ENCODE results near the gene FAM3C.
"Not testable (repeated sequence)": the region's sequence is repeated elsewhere in the genome, so short reads cannot be mapped to it uniquely, and the experiment has no call there.

Gene FAM3C

DNA sequence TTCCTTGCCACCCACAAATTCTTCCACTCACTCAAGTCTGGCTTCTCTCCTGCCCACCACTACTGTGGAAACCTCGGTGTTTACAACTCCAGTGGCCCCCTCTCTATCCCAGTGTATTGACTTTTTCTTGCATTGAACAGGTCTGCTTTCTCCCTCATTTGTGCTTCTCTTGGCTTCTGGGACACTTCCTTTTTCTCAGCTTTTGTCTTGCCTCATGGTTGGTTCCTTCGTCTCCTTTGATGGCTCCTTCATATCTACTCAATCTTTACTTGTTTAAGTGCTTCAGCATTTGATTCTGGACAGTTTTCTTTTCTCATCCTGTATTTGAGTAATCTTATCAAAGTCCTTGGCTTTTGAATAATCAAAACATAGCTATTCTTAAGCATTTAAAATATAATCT, 35.9 kb upstream of the FAM3C start:
- TF ChIP-seq POLR2AphosphoS5 (IDR thresholded peaks at IDR 0.05; ENCODE audit: low read depth, low read length), result no peak
- TF ChIP-seq SPI1 (IDR thresholded peaks at IDR 0.05; ENCODE audit: low read depth, low read length), result 0 out of 2 replicates have a peak, but pooled peaks have one; percentile 16
- DNase-seq (ENCODE audit: insufficient read length, low spot score) (no peak), FAIRE-seq (peak; percentile 31)

DNA sequence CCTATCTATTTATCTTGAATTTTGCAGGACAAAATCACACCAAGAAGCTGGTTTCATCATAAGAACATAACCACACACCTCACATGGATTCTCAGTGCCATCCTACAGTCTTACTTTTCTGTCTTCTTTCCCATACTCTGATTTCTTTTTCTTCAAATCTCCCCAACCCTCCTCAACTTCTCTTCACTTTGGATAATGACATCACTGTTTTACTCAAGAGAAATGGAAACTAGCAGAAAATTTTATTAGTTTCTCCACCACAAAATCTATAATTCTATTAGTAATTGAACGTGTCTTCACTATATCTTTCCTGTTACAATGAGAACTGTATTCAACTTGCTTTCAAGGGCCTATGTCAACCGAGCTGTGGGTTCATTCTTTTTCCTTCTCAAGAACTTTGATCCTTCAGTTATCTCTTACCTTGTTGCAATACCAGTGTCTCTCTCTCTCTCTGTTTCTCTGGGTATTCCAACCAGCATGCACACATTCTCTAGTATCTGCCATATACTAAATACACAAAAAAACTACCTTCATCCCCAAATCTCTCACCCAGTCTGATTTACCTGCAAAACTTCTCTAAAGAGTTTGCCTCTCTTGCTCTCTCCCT, 35.4 kb upstream of the FAM3C start:
- DNase-seq (ENCODE audit: insufficient read length, low spot score) (no peak), FAIRE-seq (no peak)
- TF ChIP-seq POLR2A (IDR thresholded peaks at IDR 0.05; ENCODE audit: low read depth, low read length), result no peak
- TF ChIP-seq PAX5 (IDR thresholded peaks at IDR 0.05; ENCODE audit: insufficient read depth, low read length, severe bottlenecking), result no peak
- no peak for TF ChIP-seq TAF1 (IDR thresholded peaks at IDR 0.05; ENCODE audit: low read depth, low read length)
- TF ChIP-seq POU2F2 (IDR thresholded peaks at IDR 0.05; ENCODE audit: low read depth, low read length), result no peak
- no peak for TF ChIP-seq SPI1 (IDR thresholded peaks at IDR 0.05; ENCODE audit: low read depth, low read length)
- no peak for TF ChIP-seq POLR2AphosphoS5 (IDR thresholded peaks at IDR 0.05; ENCODE audit: low read depth, low read length)

DNA sequence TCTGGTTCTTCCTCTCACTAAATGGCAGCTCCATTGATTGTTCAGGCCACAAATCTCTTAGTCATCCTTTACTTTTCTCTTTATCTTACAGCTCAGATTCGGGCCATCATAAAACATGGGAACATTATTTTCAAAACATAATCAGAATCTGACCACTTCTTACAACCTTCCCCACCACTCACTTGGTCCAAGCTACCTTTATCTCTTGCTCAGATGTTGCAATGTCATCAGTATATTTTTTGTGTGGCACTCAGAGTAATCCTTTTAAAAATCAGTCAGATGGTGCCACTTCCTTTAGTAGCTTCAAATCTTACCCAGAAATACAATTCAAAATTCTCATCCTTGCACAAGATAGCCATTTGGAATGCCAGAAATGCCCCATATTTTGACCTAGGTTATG, 34.5 kb upstream of the FAM3C start:
- TF ChIP-seq POLR2AphosphoS5 (IDR thresholded peaks at IDR 0.05; ENCODE audit: low read depth, low read length) (no peak), PAX5 (IDR thresholded peaks at IDR 0.05; ENCODE audit: insufficient read depth, low read length, severe bottlenecking) (no peak), SPI1 (IDR thresholded peaks at IDR 0.05; ENCODE audit: low read depth, low read length) (no peak), POU2F2 (IDR thresholded peaks at IDR 0.05; ENCODE audit: low read depth, low read length) (no peak), POLR2A (IDR thresholded peaks at IDR 0.05; ENCODE audit: low read depth, low read length) (no peak), TAF1 (IDR thresholded peaks at IDR 0.05; ENCODE audit: low read depth, low read length) (no peak)
- DNase-seq (ENCODE audit: insufficient read length, low spot score), result no peak
- no peak for FAIRE-seq

DNA sequence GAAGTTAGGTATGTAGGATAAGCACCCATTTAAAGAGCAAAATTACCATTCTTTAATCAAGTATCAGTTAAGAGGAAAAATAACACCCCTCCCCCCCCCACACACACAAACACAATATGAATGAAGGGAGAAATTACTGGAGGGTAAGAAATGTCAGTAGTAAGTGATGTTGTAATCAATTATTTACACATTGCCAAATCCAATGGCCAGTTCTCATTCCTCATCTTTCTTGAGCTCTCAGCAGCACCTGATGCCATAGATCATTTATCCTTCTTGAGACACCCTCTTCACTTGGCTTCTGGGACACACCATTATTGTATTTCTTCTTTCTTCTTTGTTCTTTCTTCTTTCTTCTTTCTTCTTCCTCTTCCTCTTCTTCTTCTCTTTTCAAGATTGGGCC, 33.7 kb upstream of the FAM3C start:
- TF ChIP-seq TAF1 (IDR thresholded peaks at IDR 0.05; ENCODE audit: low read depth, low read length) (no peak), SPI1 (IDR thresholded peaks at IDR 0.05; ENCODE audit: low read depth, low read length) (no peak), POLR2A (IDR thresholded peaks at IDR 0.05; ENCODE audit: low read depth, low read length) (no peak), POLR2AphosphoS5 (IDR thresholded peaks at IDR 0.05; ENCODE audit: low read depth, low read length) (no peak), POU2F2 (IDR thresholded peaks at IDR 0.05; ENCODE audit: low read depth, low read length) (no peak), PAX5 (IDR thresholded peaks at IDR 0.05; ENCODE audit: insufficient read depth, low read length, severe bottlenecking) (no peak)
- no peak for FAIRE-seq
- DNase-seq (ENCODE audit: insufficient read length, low spot score), result no peak

DNA sequence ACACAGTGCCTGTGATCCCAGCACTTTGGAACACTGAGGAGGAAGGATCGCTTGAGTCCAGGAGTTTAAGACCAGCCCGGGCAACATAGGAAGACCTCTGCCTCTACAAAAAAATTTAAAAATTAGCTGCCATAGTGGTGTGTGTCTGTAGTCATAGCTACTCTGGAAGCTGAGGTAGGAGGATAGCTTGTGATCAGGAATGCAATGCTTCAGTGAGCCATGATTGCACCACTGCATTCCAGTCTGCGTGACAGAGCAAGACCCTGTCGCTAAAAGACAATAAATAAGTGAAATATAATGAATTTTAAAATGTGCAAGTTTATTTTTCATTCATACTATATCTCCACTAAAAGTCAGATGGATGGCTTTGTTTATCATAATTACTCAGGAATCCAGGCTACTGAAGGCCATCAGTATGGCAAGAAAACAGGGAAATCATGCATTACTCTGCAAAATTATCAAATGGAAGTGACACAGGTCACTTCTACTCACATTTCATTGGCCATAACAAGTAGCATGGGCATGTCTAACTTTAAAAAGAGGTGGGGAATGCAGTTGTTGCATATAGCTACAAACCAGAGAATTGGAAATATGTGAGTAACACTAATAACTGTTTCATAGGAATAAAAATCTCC, 32.9 kb upstream of the FAM3C start:
- FAIRE-seq, result no peak
- TF ChIP-seq POLR2A (IDR thresholded peaks at IDR 0.05; ENCODE audit: low read depth, low read length) (no peak), PAX5 (IDR thresholded peaks at IDR 0.05; ENCODE audit: insufficient read depth, low read length, severe bottlenecking) (no peak), POU2F2 (IDR thresholded peaks at IDR 0.05; ENCODE audit: low read depth, low read length) (no peak), SPI1 (IDR thresholded peaks at IDR 0.05; ENCODE audit: low read depth, low read length) (no peak), TAF1 (IDR thresholded peaks at IDR 0.05; ENCODE audit: low read depth, low read length) (no peak), POLR2AphosphoS5 (IDR thresholded peaks at IDR 0.05; ENCODE audit: low read depth, low read length) (no peak)
- no peak for DNase-seq (ENCODE audit: insufficient read length, low spot score)

DNA sequence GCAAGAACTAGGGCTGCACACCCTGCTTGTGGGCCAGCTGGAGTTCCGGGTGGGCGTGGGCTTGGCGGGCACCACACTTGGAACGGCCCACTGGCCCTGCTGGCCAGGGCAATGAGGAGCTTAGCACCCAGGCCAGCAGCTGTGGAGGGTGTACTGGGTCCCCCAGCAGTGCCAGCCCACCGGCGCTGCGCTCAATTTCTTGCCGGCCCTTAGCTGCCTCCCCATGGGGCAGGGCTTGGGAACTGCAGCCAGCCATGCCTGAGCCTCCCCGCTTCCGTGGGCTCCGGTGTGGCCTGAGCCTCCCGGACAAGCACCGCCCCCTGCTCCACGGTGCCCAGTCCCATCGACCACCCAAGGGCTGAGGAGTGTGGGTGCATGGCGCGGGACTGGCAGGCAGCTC, 25.6 kb upstream of the FAM3C start:
- FAIRE-seq, result not testable (repeated sequence)

DNA sequence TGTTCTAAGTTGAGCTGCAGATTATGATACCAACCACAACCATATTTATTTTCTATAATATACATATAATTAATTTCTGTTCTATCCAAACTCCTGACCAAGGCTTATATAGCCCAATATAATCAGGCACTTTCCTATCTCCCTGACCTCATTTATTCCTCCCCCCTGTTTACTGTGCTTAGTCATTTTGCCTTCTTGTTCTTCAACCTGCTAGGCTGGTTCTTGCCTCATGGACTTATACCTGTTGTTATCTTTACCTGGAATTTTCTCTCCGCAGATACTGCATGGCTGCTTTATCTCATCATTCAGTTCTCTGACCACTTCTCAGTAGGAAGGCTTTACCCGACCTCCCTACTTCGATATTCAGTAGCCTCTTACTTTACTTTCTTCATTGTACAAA, 24.9 kb upstream of the FAM3C start:
- no peak for FAIRE-seq

More for the DNA sequence above, 25.6 kb upstream of the FAM3C start:
- not testable (repeated sequence) for DNase-seq (ENCODE audit: insufficient read length, low spot score)

DNA sequence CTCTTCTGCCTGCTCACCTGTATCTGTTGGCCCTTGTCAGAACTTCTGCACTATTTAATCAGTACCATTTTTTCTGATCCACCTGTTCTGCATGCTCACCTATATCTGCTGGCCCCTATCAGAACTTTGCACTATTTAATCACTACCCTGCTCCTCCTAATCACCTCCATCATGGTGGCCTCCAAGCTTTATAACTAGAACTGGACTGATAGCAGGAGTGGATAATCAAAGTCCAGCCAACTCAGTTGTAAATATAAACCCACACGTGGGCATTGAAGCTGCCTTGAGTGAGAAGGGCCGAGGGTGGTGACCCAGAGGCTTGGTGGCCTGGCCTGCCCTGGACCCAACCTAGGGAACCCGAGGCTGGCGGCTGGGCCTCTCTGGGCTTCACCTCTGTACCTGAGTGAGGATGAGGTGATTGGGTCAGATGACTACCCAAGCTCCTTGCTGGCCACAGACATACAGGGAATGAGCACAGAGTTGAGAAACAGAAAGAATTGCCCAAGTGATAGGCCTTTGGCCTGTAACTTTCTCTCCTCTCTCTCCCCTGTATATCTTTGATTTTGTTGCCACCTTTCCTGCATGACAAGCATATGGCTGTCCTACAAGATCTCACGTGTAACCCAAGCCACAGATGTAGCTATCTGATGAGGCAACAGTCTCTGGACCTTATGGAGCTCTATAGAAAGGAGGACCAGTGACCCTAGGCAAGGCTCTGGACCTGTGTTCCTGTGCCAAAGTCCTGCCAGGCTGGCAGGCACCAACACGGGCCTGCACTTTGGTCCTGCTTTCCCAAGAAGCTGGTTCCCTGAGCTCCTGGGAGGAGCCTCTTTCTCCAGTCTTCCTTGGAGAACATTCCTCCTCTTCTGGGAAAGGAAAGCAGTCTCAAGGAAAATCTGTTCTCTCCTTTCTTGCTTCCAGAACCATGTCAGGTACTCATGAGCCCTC, 23.4 kb upstream of the FAM3C start:
- FAIRE-seq, result no peak
- TF ChIP-seq POU2F2 (IDR thresholded peaks at IDR 0.05; ENCODE audit: low read depth, low read length) (no peak), PAX5 (IDR thresholded peaks at IDR 0.05; ENCODE audit: insufficient read depth, low read length, severe bottlenecking) (no peak), TAF1 (IDR thresholded peaks at IDR 0.05; ENCODE audit: low read depth, low read length) (no peak), SPI1 (IDR thresholded peaks at IDR 0.05; ENCODE audit: low read depth, low read length) (no peak), POLR2A (IDR thresholded peaks at IDR 0.05; ENCODE audit: low read depth, low read length) (no peak), POLR2AphosphoS5 (IDR thresholded peaks at IDR 0.05; ENCODE audit: low read depth, low read length) (no peak)

More for the DNA sequence above, 24.9 kb upstream of the FAM3C start:
- TF ChIP-seq POLR2AphosphoS5 (IDR thresholded peaks at IDR 0.05; ENCODE audit: low read depth, low read length) (no peak), PAX5 (IDR thresholded peaks at IDR 0.05; ENCODE audit: insufficient read depth, low read length, severe bottlenecking) (no peak), POU2F2 (IDR thresholded peaks at IDR 0.05; ENCODE audit: low read depth, low read length) (no peak), TAF1 (IDR thresholded peaks at IDR 0.05; ENCODE audit: low read depth, low read length) (no peak), SPI1 (IDR thresholded peaks at IDR 0.05; ENCODE audit: low read depth, low read length) (no peak)
- no peak for DNase-seq (ENCODE audit: insufficient read length, low spot score)

DNA sequence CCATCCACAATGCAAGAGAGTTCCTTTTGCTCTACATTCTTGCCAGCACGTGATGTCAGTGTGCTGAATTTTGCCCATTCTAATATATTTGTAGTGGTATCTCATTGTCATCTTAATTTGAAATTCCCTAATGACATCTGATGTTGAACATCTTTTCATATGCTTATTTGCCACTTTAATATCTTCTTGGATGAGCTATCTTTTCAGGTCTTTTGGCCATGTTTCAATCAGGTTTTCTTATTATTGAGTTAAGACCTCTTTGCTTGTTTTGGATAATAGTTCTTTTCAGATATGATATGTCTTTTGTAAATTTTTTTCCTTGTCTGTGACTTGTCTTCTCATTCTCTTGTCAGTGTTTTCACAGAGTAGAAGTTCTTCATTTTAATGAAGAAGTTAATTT, 20.4 kb upstream of the FAM3C start:
- DNase-seq (ENCODE audit: insufficient read length, low spot score) (no peak), FAIRE-seq (no peak)
- TF ChIP-seq PAX5 (IDR thresholded peaks at IDR 0.05; ENCODE audit: insufficient read depth, low read length, severe bottlenecking) (no peak), POU2F2 (IDR thresholded peaks at IDR 0.05; ENCODE audit: low read depth, low read length) (no peak), TAF1 (IDR thresholded peaks at IDR 0.05; ENCODE audit: low read depth, low read length) (no peak), SPI1 (IDR thresholded peaks at IDR 0.05; ENCODE audit: low read depth, low read length) (no peak), POLR2A (IDR thresholded peaks at IDR 0.05; ENCODE audit: low read depth, low read length) (no peak), POLR2AphosphoS5 (IDR thresholded peaks at IDR 0.05; ENCODE audit: low read depth, low read length) (no peak)

More for the DNA sequence above, 23.4 kb upstream of the FAM3C start:
- no peak for DNase-seq (ENCODE audit: insufficient read length, low spot score)

Data from GM12891 (cell line).